GM23338 (cell line): ENCODE data around the gene RHBDF2. TPM values are rescaled to one million over a fixed set of nuclear protein-coding genes. Genes with fewer than 3 reads are reported as not detected.

Experiments
- ATAC-seq: fragments of 200-7000 bp; cut with Tn5 transposase; 3 replicates; pipeline ENCODE4 v1.9.1; 2020
- DNase-seq: peaks from one replicate; pipeline ENCODE4 v3.0.0-alpha.2; 2015; ENCODE audit warnings: low spot score
- H2AFZ ChIP-seq: fragments of 200-600 bp; sonication (generic); 2 replicates; pipeline ENCODE4 v1.8.0; 2016; ENCODE audit warnings: antibody characterized with exemption, mild to moderate bottlenecking, moderate library complexity
- H3F3A ChIP-seq: fragments of 200-600 bp; sonication (generic); replicated peaks from 2 replicates; pipeline ENCODE4 v1.8.0; 2017; ENCODE audit warnings: antibody characterized with exemption, mixed run types, low read depth
- H3K27ac ChIP-seq: fragments of 200-600 bp; sonication (generic); 2 replicates; pipeline ENCODE4 v1.6.1; 2016; ENCODE audit warnings: low read depth
- H3K27me3 ChIP-seq: fragments of 200-600 bp; sonication (generic); 2 replicates; pipeline ENCODE4 v1.8.0; 2016; ENCODE audit warnings: mild to moderate bottlenecking, mixed run types, moderate library complexity; ENCODE audit not compliant: insufficient read depth
- H3K36me3 ChIP-seq: fragments of 200-600 bp; sonication (generic); 2 replicates; pipeline ENCODE4 v1.8.0; 2016; ENCODE audit warnings: mild to moderate bottlenecking; ENCODE audit not compliant: insufficient read depth
- H3K4me1 ChIP-seq: fragments of 200-600 bp; sonication (generic); 2 replicates; pipeline ENCODE4 v1.8.0; 2016; ENCODE audit warnings: mild to moderate bottlenecking, moderate library complexity; ENCODE audit not compliant: insufficient read depth
- H3K4me2 ChIP-seq: fragments of 200-600 bp; sonication (generic); 2 replicates; pipeline ENCODE4 v1.7.1; 2017; ENCODE audit warnings: mixed run types
- H3K4me3 ChIP-seq: fragments of 200-600 bp; sonication (generic); 2 replicates; pipeline ENCODE4 v1.6.1; 2016; ENCODE audit warnings: mixed run types
- H3K79me2 ChIP-seq: fragments of 200-600 bp; sonication (generic); replicated peaks from 2 replicates; pipeline ENCODE4 v1.8.0; 2017; ENCODE audit warnings: mild to moderate bottlenecking; ENCODE audit not compliant: insufficient read depth
- H3K9me2 ChIP-seq: fragments of 200-600 bp; sonication (generic); 2 replicates; pipeline ENCODE4 v1.8.0; 2017; ENCODE audit not compliant: insufficient read depth
- H4K20me1 ChIP-seq: fragments of 200-600 bp; sonication (generic); replicated peaks from 2 replicates; pipeline ENCODE4 v1.8.0; 2017; ENCODE audit warnings: mild to moderate bottlenecking; ENCODE audit not compliant: insufficient read depth
- H3K27ac Mint-ChIP-seq: 2 replicates; pipeline ENCODE4 v1.8.0; 2020; ENCODE audit warnings: inconsistent platforms, mild to moderate bottlenecking, moderate library complexity, mixed read lengths
- H3K27me3 Mint-ChIP-seq: 3 replicates; pipeline ENCODE4 v1.8.0; 2022; ENCODE audit warnings: low read depth, mild to moderate bottlenecking, moderate library complexity, mixed read lengths, inconsistent platforms; ENCODE audit not compliant: insufficient read depth, poor library complexity
- H3K36me3 Mint-ChIP-seq: 3 replicates; pipeline ENCODE4 v1.8.0; 2021; ENCODE audit warnings: low read depth, mild to moderate bottlenecking, inconsistent platforms, moderate library complexity, mixed read lengths
- H3K4me1 Mint-ChIP-seq: 3 replicates; pipeline ENCODE4 v1.8.0; 2020; ENCODE audit warnings: mild to moderate bottlenecking, inconsistent platforms, mixed read lengths
- H3K4me3 Mint-ChIP-seq: 3 replicates; pipeline ENCODE4 v1.8.0; 2021; ENCODE audit warnings: moderate library complexity, mild to moderate bottlenecking, inconsistent platforms, mixed read lengths
- H3K9me3 Mint-ChIP-seq: 3 replicates; pipeline ENCODE4 v1.8.0; 2020; ENCODE audit warnings: moderate library complexity, mild to moderate bottlenecking, inconsistent platforms, mixed read lengths
- CREB1 ChIP-seq: fragments of 250-450 bp; sonication (Bioruptor Pico); IDR thresholded peaks from 2 replicates; pipeline ENCODE4 v1.5.0; 2020; ENCODE audit warnings: low read depth, mild to moderate bottlenecking, moderate library complexity
- CTCF ChIP-seq, 2 experiments: fragments of 200-600 bp in 1 of 2; sonication (generic) in 1 of 2; conservative IDR thresholded peaks; 2 replicates each; pipeline versions ENCODE4 v1.5.1 to v1.6.1; 2016 to 2017; ENCODE audit warnings: antibody characterized with exemption in 2 of 2, low read depth in 2 of 2, mild to moderate bottlenecking in 2 of 2, moderate library complexity in 1 of 2
- ETS1 ChIP-seq: IDR thresholded peaks from 2 replicates; pipeline ENCODE4 v1.6.1; 2016; ENCODE audit warnings: antibody characterized with exemption
- EZH2 ChIP-seq: fragments of 200-600 bp; sonication (generic); IDR thresholded peaks from one replicate; pipeline ENCODE4 v1.8.0; 2017; ENCODE audit warnings: antibody characterized with exemption, mild to moderate bottlenecking, low read depth; ENCODE audit not compliant: unreplicated experiment
- EZH2phosphoT487 ChIP-seq: fragments of 200-600 bp; sonication (generic); IDR thresholded peaks from one replicate; pipeline ENCODE4 v1.8.1; 2018; ENCODE audit warnings: antibody characterized with exemption; ENCODE audit not compliant: unreplicated experiment
- JUNB ChIP-seq: IDR thresholded peaks from one replicate; pipeline ENCODE4 v1.6.1; 2016; ENCODE audit warnings: antibody characterized with exemption; ENCODE audit not compliant: unreplicated experiment
- NANOG ChIP-seq: IDR thresholded peaks from 2 replicates; pipeline ENCODE4 v1.6.1; 2016; ENCODE audit warnings: antibody characterized with exemption, borderline replicate concordance
- POLR2AphosphoS5 ChIP-seq: IDR thresholded peaks from 2 replicates; pipeline ENCODE4 v1.6.1; 2016; ENCODE audit warnings: antibody characterized with exemption, low read depth
- REST ChIP-seq: IDR thresholded peaks from one replicate; pipeline ENCODE4 v1.6.1; 2018; ENCODE audit warnings: antibody characterized with exemption; ENCODE audit not compliant: unreplicated experiment
- STAT1 ChIP-seq: IDR thresholded peaks from one replicate; pipeline ENCODE4 v1.6.1; 2016; ENCODE audit warnings: antibody characterized with exemption; ENCODE audit not compliant: unreplicated experiment
- ZNF114 ChIP-seq: fragments of 250-450 bp; sonication (Bioruptor Pico); IDR thresholded peaks from 2 replicates; pipeline ENCODE4 v1.5.0; 2020; ENCODE audit warnings: mild to moderate bottlenecking, moderate library complexity
- ZNF331 ChIP-seq: fragments of 250-450 bp; sonication (Bioruptor Pico); IDR thresholded peaks from 2 replicates; pipeline ENCODE4 v1.5.0; 2020; ENCODE audit warnings: low read depth, mild to moderate bottlenecking, moderate library complexity
- ZNF462 ChIP-seq: fragments of 250-450 bp; sonication (Bioruptor Pico); IDR thresholded peaks from 2 replicates; pipeline ENCODE4 v1.5.0; 2020; ENCODE audit warnings: mild to moderate bottlenecking, moderate library complexity
- polyA plus RNA-seq: library from polyadenylated mRNA; unstranded; fragments of >200 nt; fragmentation: Nextera tagmentation; extraction: Ambion mirVana; gene quantifications from 2 replicates; pipeline ENCODE4 v1.2.1, GENCODE V29; 2016
- total RNA-seq: library from RNA; depleted of rRNA; stranded (reverse); fragments of >200 nt; shearing (Covaris generic); gene quantifications from 2 replicates; pipeline ENCODE4 v1.2.3, GENCODE V29; 2014

Gene RHBDF2
- total and polyA plus RNA-seq, 2 experiments from 2014 or later = 9.4 to 29.5 TPM

GRCh38 chr17:76472258-76472645, 29.0 kb downstream of the RHBDF2 start:
- H2AFZ ChIP-seq = no peak overlapping the region
- ATAC-seq (no peak), DNase-seq (no peak)
- no peaks in the 10 kb centered on the region for H3K79me2 ChIP-seq
- peaks cover 7% of the 10 kb centered on the region; the same call in 1 of the 3 replicates for H3K36me3 Mint-ChIP-seq
- H3F3A ChIP-seq = no peaks in the 10 kb centered on the region
- H3K4me1 Mint-ChIP-seq = peaks cover 3% of the 10 kb centered on the region; the same call in 1 of the 3 replicates
- H3K4me1 ChIP-seq = no peaks in the 10 kb centered on the region
- no peak overlapping the region for H3K4me3 Mint-ChIP-seq
- H4K20me1 ChIP-seq = no peaks in the 10 kb centered on the region
- TF ChIP-seq ZNF462 (CRISPR knock-in tag) (no peak), CTCF (conservative IDR thresholded peaks at IDR 0.05; ENCODE audit: low read depth in 2 of 2) (no peak), REST (no peak), EZH2 (no peak), ETS1 (no peak), ZNF114 (CRISPR knock-in tag) (no peak), NANOG (no peak), POLR2AphosphoS5 (no peak), CREB1 (CRISPR knock-in tag) (no peak), JUNB (no peak), STAT1 (no peak), EZH2phosphoT487 (no peak), ZNF331 (CRISPR knock-in tag) (no peak)
- no peaks in the 10 kb centered on the region; the same call in 1 of the 3 replicates for H3K9me3 Mint-ChIP-seq
- peaks cover 10% of the 10 kb centered on the region for H3K27me3 Mint-ChIP-seq
- no peak overlapping the region for H3K4me2 ChIP-seq
- H3K27me3 ChIP-seq = no peaks in the 10 kb centered on the region
- H3K9me2 ChIP-seq = no peaks in the 10 kb centered on the region
- no peaks in the 10 kb centered on the region for H3K36me3 ChIP-seq
- no peak overlapping the region for H3K4me3 ChIP-seq
- no peak overlapping the region for H3K27ac ChIP-seq
- no peak overlapping the region for H3K27ac Mint-ChIP-seq
